Measurements from ENCODE around the gene ACKR3.

GRCh38 chr2:236561874-236562273, 7.8 kb upstream of the ACKR3 start:
- TF ChIP-seq CTCF (conservative IDR thresholded peaks at IDR 0.05) (no peak), ZFX (IDR thresholded peaks at IDR 0.05) (no peak)

Measured in C4-2B (cell line).